ENCODE measurements around the gene GMPR2.

DNA sequence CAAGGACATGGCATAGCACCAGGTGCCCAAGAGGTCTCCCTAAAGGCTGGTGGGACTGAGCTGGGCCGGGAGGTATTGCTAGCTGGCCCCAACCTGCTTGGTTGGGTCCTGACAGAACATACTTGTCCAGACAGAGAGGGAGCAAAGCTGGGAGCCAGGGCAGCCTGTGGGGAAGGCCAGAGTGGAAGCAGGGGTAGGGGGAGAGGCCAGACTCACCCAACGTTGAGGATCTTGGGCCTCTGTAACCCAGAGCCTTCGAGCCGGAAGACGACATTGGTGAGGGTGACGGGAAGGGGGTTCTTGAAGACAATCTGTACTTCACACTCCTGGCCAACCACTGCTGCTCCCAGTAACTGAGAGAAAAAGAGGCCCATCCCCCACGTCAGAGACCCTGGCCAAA lies 21.2 kb downstream of the GMPR2 start:
- TF ChIP-seq POLR2A (IDR thresholded peaks at IDR 0.05): no peak
- no peak for TF ChIP-seq CTCF (IDR thresholded peaks at IDR 0.05)
